Fibroblast of upper back skin (primary cell): ENCODE results near the gene YPEL5.
"Not testable (repeated sequence)": the region's sequence is repeated elsewhere in the genome, so short reads cannot be mapped to it uniquely, and the experiment has no call there.

Experiments
- DNase-seq: peaks from one replicate; pipeline ENCODE4 v3.0.0-alpha.2; 2013

YPEL5 gene

DNA sequence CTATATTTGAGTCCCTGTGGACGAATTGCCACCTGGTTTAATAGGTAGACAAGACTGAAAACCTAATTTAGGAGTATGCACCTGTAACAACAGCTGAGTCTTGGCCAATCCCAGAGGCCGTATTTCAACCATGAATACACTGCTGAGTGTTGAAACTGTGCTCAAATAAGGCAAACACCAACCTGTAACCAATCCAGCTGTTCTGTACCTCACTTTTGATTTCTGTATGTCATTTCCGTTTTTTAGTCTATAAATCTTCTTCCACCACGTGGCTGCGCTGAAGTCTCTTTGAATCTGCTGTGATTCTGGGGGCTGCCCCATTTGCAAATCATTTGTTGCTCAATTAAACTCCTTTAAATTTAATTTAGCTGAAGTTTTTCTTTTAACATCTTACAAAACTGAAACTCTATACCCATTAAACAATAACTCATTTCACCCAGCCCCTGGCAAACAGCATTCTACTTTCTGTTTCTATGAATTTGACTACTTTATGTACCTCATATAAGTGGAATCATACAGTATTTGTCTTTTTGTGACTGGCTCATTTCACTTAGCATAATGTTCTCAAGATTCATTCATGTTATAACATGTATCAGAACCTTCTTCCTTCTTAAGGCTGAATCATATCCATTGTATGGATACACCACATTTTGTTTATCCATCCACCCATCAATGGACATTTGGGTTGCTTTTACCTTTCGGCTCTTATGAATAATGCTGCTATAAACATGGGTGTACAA, 7.5 kb upstream of the YPEL5 start:
- no peak for DNase-seq

DNA sequence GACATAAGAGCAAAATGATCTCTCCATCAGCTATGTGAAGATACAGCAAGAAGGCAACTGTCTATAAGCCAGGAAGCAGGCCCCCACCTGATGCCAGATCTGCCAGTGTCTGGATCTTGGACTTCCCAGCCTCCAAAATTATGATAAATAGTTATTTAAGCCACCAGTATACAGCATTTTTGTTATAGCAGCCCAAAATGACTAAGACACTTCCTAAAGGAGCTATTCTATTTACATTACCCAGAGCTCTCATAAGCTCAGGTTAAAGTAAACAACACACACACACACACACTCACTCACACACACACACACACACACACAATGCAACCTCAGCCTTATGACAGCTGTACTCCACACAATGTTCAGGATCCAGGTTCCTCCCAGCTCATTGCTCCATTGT, 5.7 kb upstream of the YPEL5 start:
- DNase-seq, result no peak

DNA sequence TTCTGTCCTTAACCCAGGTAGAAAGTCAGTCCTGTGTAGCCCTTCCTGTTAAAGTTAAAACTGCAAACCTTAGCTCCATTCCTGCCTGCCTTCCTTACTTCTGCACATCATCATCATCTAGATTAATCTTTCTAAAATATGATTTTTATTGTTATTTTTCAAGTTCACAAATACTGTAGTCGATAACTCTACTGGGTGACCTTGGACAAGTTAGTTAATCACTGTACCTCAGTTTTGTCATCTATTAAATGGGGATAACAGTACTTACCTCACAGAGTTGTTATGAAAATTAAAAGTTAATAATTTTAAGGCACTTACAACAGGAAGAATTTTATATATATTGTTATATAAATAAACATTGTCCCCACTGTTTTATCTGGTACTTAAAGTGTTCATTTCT, 2.5 kb upstream of the YPEL5 start:
- DNase-seq, result no peak

DNA sequence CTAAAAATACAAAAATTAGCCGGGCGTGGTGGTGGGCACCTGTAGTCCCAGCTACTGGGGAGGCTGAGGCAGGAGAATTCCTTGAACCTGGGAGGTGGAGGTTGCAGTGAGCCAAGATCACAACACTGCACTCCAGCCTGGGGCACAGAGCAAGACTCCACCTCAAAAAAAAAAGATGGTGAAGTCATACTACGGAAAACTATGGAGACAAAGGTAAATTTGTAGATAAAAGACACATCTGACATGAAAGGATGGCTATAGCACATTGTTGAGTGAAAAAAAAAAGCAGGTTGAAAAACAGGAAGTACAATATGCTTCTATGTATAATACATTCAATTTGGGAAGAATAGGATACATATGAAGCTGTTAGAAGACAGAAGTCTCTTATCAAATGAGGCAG, 1.9 kb upstream of the YPEL5 start:
- not testable (repeated sequence) for DNase-seq

DNA sequence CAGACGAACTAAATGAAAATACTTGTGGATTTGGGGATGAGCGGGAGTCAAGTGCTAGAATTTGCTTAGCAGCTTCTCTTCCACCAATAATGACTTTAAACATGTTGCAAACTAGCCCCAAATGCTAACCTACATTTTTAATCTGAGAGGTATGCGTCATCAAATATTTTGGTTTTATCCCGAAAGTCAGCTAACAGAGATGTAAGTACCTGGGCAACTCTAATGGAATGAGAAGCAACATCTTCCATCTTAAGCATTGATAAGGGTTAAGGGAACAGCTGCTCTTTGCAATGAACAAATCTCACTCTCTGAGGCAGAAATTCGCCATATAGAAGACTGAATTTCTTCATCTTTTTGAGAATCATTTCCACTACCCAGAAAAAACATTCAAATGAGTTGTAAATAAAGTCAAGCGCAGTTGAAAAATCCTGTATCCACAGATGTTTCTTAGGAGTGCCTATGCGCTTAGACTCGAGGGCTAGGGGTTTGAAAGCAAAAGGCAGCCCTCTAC, 926 bp upstream of the YPEL5 start:
- DNase-seq, result no peak

DNA sequence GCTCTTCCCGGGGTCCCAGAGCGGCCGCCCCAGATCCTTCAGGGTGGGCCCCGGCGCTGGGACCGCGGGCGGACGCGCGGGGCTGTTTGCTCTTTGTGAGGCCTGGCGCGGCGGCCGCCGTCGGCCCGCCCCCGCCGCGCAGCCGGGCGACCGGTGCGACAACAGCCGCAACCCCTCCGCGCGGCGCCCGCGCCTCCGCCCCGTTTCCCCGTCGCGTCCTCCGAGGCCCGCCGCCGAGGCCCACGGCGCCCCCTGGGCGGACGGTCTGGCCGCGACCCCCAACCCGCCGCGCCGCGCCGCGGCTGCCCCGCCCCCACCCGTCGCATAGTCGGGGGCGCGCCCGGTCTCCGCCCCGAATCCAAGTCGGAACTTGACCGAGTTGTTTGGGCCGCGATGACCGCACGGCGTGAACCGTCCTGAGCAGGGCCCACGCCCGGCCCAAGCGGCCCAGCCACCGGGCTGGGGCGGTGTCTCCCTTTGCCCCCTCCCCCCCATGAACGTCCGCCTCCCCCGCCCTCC, 448 bp downstream of the YPEL5 start:
- DNase-seq, result no peak

DNA sequence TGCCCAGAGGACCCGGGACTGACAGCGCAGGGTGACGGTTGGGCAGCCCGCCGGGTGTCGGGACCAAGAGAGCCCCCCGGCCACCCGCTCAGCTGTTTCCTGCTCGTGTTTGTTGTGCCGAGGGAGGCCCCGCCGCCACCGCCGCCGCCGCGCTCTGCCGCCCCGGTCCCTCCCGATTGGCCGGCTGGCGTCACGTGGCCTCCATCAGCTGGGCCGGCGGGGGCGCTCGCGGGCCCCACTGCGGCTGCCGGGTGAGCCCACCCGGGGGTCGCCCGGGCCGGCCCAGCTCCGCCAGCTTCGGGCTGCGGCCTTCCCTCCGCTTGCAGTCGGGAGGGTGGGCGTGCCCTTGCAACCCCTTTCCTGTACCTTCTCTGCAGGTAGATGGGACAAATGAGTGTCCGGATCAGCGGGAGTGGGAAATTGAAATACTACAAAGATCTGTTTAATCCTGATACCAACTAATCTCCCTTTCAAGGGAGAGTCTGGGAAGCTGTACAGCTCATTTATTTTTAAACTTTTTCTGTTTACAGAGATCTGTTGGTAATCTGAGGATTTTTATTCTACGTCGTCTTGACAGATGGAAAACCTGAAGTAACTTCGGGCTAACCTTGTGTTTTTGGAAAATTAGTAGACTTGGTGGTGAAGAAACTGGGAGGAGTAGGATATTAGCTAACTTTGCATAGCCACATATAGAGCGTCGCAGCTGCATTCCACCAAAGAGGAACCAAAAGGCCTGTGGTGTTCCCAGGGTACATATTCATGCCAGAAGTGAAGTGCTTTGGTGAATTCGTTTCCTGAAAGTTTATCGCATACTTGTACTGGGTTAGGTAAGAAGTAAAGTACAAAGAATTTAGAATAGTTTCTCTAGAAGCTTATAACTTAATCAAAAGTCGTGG, 1.2 kb downstream of the YPEL5 start:
- DNase-seq, result peak; percentile 63

DNA sequence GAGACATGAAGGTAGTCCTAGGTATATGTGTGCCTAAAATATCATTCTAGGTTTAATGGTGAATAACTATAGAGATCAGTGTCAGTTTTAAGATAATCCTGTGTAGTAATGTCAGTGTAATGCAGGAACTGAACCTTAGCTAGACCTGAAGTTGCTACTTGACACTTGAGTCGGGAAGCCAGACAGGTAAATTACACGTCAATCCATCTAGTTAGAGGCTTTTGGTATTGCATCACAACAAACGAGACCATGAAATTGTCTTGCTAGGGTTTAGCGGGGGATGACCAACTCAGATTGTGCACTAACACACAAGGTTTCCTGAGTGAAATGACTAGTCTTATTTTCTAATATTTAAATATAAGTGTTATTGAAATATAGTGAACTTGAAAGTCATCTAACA, 2.0 kb downstream of the YPEL5 start:
- no peak for DNase-seq

DNA sequence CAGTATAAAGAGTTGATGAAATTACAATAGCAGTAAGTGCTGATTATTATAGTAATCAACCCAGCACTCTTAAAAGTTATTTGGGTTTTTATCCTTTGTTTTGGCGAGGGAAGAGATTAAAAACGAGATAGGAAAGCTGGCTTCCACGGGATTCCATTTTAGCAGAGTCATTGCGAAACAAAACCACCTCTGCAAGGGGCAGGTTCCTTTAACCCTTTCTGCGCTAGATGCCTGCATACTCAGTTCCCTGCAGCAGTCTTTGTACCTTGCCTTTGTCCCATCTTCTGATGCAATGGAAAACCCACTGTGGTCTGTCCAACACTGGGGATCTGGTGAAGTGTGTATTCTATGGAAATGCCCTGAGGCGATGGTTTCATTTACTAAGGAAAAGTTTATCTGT, 2.7 kb downstream of the YPEL5 start:
- no peak for DNase-seq

DNA sequence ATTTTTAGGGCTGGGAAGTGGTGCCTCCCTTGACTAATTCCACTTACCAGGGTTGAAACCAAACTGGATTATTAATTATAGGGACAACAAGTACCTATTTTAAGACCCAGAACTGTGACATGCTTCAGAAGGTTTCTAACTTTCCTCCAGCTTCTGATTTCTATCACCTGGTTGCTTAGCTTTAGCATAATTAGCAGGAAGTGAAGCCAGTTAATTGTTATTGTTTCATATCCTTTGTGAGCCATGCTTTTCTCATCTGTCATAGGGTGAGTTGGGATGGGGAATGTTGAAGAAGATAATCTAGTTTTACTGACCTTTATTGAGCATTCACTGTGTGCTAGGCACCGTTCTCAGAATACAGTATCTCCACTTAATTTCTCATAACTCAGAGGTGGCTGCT, 3.2 kb downstream of the YPEL5 start:
- DNase-seq, result no peak

DNA sequence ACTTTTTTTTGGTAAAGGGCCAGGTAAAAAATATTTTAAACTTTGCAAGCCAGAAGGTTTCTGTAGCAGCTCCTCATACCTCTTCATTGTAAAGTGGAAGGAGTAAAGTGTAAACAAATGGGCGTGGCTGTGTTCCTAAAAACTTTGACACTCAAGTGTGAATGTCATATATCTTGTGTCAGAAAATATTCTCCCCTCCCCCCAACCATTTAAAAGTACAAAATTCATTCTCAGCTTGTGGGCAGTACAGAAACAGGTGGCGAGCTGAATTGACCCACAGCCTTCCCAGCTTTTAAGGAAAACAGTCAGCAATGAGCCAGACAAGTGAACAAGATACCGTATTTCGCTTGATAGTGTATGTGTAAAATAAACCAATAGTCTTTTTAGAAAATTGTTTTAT, 4.0 kb downstream of the YPEL5 start:
- DNase-seq, result no peak

DNA sequence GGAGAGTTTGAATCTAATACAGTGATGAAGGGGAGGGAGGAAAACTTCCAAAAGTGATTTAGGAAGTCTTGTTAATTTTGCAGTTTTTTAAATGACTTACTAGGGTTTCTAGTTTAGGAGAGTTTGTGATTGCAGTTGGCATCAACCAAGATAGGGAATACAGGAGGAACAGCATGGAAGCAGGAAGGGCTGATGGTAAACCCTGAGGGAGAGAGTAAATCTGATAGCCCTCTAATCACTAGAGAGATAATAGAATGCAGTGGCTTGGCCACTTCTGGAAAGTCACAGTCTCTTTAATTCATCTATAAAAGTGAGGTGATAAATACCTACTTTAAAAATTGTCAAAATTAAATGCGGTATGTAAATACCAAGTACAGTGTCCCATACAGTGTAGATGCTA, 5.6 kb downstream of the YPEL5 start:
- no peak for DNase-seq

DNA sequence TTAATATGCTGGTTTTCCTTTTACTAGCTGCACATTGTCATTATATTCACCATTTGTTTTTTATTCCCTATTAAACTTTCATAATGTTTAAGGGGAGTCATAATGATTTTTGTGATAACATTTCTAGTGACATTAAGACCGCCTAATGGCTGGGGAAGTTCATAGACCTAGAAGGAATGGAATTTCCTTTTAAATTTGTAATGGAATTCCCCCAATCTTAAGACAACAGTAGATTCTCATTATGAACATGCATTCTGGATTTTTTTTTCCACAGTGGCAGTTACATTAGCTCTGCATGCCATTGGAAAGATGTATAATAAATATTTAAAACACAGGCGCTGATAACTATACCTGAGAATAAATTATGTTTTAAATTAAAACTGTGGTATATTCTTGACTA, 8.4 kb downstream of the YPEL5 start:
- no peak for DNase-seq

DNA sequence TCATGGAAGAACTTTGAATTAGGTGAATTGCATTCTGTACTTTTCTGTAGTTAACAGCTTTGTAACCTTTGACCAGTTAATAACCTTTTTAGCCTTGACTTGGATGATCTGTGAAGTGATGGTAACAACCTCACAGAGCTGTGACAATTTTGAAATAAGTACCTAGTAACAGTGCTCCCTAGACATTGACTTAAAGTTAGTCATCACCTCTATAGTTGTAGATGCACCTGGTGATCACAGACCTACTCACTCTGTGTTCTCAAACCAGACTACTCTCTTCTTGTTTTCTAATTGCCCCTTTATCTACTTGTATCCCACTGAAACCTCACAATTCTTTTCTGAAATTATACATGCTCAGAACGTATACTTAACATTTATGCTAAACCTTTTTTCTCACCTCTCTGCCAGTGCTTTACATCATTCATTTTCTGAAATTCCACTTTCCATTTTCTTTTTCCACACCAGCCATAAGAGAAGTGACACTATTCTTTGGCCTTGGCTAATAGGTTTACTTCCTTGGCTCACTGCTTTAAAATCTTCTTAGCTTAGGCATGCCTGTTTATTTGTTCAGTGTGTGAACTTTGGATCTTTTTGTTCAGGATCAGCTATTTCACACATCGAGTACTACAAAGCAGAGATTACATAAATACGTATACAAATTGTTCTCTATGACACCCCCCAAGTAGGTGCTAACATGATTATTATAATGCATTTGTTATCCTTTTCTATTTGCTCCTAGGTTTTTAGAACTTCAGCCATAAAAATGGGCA, 9.3 kb downstream of the YPEL5 start:
- no peak for DNase-seq

DNA sequence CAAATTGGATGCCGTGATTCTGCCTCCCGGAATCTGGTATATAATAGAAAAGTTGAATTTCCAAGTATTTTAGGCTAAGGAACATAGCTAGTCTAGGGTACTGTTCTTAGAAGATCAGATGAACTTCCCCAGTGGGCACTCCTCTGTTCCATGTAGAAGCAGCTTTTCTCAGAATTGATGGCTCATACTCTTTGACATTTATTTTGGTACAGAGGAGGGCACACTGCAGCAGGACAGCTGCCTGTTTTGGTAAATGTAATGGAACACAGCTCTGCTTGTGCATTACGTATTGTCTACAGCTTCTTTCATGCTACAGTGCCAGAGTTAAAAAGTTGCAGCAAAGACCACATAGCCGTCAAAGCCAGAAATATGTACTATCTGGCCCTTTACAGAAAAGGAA, 10.8 kb downstream of the YPEL5 start:
- no peak for DNase-seq

DNA sequence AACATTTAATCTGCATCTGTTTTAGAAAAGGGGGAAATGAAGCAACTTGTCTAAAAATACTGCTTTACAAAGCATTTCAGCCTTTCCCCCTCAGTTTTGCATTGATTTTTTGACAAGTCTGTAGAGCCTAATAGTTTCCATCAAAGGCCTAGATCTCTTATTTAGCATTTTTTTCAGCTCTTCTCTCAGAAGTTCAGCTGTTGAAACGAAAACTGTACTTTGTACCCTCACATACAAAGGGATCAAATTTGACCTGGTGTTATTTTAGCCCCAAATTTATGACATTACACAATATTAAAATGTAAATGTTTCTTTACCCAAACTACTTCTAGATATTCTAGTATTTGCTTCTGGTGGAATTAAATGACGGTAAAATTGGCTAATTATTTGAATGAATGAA, 13.0 kb downstream of the YPEL5 start:
- DNase-seq, result no peak

DNA sequence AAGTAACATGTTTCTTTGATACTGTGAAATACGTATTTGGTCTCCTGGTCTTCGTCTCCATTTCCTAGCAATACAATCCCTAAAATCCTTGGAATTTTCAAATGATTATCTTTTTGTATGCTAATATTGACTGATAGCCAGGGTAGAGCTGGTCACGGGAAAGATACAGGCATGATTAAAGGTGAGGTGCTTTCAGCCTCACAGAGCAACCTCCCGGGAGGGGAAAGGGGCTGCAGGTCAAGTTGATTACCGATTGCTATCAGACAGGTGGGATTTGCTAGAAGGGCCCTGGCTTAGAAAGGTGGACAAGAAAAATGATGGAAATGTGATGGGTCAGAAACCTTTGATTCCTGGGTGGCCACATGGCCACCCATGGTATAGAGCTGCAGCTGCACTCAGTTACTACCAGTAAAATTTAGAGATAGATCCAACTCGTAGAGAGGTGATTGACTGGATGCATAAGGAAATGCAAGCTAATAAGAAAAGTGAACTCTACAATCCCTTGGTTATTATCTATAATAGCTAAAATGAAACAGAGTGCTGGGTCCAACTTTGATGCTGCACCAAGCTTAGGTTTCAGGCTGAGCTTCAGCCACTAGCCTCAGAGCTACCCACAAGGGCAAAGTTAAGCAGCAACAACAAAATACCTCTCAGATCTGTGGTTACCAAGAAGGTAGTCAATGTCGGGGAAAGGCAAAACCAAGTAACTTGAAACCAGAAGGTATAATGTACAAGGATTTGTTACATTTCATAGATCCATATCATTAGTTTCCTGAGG, 15.3 kb downstream of the YPEL5 start:
- no peak for DNase-seq

DNA sequence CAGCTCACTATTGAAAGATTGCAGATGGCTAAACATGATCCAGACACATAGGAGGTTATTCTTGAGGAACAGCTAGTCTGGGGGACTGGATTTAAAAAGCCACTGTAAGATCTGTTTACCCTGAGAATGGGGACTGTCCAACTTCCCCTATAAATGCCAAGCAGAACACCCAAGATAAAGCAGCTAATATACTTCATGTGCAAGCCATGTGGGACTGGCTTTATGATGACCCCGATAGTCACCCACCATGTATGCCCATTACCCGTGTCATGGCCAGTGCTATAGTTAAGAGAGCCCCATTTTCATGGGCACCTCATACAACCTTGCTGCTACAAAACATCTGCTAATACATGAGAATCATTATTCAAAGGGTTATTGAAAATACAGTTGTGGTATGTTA, 16.0 kb downstream of the YPEL5 start:
- DNase-seq, result no peak

DNA sequence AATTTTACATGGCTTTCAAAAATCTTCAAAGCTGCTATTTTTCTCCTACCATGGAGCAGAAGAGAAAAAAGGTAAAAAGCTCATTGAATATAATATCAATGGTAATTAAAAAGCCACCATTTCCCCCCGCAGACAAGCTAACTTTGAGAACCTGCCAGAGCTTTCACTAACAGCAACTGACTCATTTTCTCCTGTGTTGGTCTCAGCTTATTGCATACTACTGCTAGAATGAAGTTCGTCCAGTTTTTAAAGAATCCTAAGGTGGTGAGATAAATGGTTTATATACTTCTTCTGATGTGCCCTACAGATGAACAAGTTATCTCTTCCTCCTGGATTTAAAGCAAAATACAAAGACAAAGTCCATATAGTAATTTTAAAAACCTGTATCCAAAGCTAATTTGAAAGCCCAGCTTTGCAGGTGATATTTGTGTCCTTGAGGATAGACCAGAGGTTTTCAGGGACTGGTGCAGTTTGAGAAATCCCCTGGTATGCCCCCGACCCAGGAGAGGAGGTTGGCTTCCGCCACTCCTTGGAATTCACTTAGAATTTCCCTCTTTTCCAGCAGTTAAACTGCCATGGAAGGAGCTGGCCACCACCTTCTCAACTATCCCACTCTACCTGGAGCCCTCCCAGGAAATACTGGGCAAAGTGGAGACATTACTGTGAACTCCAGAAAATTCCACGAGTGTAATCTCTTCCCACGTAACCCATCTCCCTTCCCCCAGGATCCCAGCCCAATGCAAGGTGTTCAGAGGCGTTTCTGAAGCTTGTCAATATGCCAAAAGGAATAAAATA, 17.5 kb downstream of the YPEL5 start:
- DNase-seq, result no peak

DNA sequence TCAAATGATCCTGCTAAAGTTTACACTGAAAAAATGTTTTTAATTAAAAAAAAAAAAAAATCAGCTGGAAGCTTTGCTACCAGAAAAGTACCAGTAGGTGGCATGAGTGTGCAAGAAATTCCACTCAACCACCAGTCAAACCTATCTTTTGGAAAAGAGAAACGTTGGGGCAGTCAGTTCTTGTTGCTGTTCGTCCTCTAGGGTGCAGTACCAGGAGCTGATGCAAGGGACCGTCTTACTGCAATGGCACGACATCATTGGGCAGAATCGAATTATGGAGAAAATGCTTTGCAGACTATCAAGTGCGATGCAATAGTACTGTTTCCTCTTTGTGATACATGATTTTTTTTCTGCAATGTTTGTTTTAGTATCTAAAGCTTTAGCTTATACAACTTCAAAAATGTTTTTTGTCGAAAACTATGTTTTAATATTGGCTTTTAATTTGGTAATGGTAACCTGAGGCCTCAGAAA, 18.3 kb downstream of the YPEL5 start:
- DNase-seq, result peak; percentile 92

DNA sequence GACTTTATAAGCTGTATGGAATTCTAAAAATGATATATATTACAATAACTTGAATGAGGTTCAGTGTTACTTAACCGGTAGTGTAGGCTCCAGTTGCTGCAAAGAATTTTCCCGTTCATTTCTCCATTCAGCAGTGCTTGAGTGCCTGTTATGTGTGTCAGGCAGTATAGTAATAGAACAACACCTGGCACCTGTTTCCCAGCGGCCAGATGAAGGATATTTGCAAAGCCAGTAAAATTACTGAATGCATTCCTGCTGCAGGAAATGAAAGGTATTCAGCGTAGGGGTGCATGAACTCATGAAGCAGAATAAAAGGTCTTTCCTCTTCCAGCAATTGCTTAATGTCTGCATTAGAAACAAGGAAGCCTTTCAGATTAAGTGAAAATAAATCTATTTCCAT, 18.8 kb downstream of the YPEL5 start:
- no peak for DNase-seq
